Left cardiac atrium (tissue), 4 donors: Measurements from ENCODE around the gene MON1B. TPM values are rescaled to one million over a fixed set of nuclear protein-coding genes. Genes with fewer than 3 reads are reported as not detected.
A peak's percentile ranks its signal among the peaks of the same experiment; 100 is the strongest.
"Not testable (repeated sequence)": the region's sequence is repeated elsewhere in the genome, so short reads cannot be mapped to it uniquely, and the experiment has no call there.

Experiments used
- ATAC-seq, 2 donors: fragments of 200-7000 bp; cut with Tn5 transposase; one replicate each; pipeline ENCODE4 v1.9.1; 2020; ENCODE audit warnings: mild to moderate bottlenecking in 2 of 2, moderate library complexity in 2 of 2
- DNase-seq: peaks from one replicate; pipeline ENCODE4 v3.0.0-alpha.2; 2020
- intact Hi-C, 2 donors: fragments of 100-400 bp; cut with DNase I; formaldehyde crosslinking; loops; one replicate each; pipeline versions ENCODE4 v1.14.1 to v1.15.1; 2022 to 2023
- total RNA-seq, 2 donors: library from RNA; stranded (reverse); fragmentation: NEBNext Ultra II Directional; extraction: Animal tissue kit (Norgen Biotek cat#: 25700); gene quantifications; one replicate each; pipeline ENCODE4 v1.2.1, GENCODE V29; 2021
- donor health status: DM: no; HTN: yes; CAD: no.
- donor health status: DM: no; HTN: yes; CAD: no; lungs with severe emphysema.
- donor health status: DM: yes; HTN: yes; CAD: no.
- donor health status: Dilated cardiomyopathy.

MON1B gene
- total RNA-seq, 2 donors from 2014 or later = 21.2 to 25.5 TPM

DNA sequence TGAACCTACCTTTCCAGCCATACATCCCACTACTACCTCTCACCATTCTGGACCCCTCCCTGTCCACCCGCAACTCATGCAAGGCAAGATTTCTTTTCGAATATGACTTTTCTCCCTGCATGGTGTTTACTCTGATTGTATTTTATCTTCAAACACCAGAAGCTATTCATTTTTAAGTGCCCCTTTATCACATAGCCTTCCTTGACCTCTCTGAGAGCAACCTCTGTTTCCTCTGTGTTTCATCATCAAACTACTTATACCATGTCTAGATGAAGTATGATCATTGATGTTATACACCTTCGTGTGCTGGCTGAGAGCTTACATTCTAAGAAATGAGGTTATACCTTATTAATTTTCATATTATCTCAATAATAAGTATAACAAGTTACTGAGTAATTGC lies 40.1 kb downstream of the MON1B start:
- ATAC-seq (no peak), DNase-seq (no peak)
- intact Hi-C loops = loop anchor here in 1 of 2 donors (10.0 kb wide), 1 partner anchor 424 kb away; no protein-coding TSS in a partner anchor

DNA sequence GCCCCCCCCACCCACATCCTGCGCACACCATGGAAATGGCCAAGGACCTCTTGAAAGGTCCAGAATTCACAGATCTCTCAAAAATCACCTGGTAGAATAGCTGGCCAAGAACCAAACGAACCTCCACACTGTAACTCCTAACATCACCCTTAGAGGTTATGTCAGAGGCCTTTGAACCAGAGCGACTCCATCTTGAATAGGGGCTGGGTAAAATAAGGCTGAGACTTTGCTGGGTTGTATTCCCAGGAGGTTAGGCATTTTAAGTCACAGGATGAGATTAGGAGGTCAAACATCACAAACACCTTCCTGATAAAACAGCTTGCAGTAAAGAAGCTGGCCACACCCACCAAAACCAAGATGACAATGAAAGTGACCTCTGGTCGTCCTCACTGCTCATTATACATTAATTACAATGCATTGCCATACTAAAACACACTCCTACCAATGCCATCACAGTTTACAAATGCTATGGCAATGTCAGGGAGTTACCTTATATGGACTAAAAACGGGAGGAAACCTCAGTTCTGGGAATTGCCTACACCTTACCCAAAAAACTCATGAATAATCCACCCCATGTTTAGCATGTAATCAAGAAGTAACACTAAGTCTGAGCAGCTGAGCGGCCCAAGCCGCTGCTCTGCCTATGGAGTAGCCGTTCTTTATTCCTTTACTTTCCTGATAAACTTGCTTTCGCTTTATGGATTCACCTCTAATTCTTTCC lies 43.0 kb downstream of the MON1B start:
- DNase-seq (no peak), ATAC-seq (no peak)
- intact Hi-C loops = loop anchor here in 1 of 2 donors (10.0 kb wide), 1 partner anchor 421 kb away; no protein-coding TSS in a partner anchor

DNA sequence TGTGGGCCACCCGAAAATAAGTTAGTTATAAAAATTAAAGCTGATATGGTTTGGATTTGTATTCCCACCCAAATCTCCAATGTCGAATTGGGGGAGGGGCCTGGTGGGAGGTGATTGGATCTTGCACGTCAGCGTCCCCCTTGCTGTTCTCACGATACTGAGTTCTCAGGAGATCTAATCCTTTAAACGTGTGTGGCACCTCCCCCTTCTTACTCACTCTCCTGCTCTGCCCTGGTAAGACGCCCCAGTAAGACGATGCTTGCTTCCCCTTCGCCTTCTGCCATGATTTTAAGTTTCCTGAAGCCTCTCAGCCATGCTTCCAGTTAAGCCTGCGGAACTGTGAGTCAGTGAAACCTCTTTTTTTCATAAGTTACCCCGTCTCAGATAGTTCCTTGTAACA lies 43.6 kb downstream of the MON1B start:
- intact Hi-C loops = loop anchor here in 1 of 2 donors (10.0 kb wide), 1 partner anchor 420 kb away; no protein-coding TSS in a partner anchor

DNA sequence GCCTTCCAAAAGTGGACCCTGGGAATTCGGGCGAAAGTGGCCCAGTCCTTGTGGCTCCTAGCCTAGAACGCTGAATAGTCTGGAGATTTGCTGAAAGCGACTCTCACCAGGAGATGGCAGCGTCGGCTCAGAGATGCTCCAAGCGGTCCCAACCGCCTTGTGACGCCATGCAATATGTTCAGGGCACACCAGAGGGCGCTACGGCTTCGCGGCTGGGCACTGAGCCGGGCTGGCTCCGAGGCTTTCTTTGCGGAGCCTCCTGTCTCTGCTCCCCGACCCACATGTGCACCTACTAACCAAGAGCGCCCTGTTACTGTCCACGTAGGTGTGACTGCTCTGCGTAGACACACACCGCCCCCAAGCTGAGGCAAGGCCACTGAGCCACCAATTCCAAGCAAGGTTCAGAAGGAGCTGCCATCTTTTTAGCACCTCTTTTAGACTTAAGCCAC lies 45.1 kb downstream of the MON1B start:
- DNase-seq (peak; percentile 87), ATAC-seq (peak; percentile 97 to 98)
- intact Hi-C loops = loop anchor here (1.0 to 10.0 kb wide), 4 partner anchors 348 to 425 kb away; no protein-coding TSS in a partner anchor

More for the DNA sequence above, 43.6 kb downstream of the MON1B start:
- DNase-seq = no peak
- ATAC-seq = no peak

DNA sequence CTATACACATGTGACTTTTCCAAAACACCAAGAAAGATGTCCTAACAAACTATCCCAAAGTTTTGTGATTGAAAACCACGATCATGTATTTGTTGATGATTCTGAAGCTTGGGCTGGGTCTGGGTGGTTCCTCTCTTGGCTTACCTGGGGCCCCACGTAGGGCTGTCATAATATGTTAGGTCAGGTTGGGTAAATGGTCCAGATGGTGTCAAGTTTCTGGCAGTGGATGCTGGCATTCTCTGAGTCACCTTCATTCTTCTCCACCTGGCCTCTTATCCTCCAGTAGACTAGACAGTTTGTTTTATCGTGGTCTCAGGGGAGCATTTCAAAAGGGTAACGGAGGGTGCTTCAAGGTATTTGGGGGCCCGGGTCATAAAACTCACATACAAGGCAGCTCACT lies 47.6 kb downstream of the MON1B start:
- no peak for ATAC-seq
- DNase-seq = no peak
- intact Hi-C loops = loop anchor here in 1 of 2 donors (10.0 kb wide), 1 partner anchor 416 kb away; no protein-coding TSS in a partner anchor

DNA sequence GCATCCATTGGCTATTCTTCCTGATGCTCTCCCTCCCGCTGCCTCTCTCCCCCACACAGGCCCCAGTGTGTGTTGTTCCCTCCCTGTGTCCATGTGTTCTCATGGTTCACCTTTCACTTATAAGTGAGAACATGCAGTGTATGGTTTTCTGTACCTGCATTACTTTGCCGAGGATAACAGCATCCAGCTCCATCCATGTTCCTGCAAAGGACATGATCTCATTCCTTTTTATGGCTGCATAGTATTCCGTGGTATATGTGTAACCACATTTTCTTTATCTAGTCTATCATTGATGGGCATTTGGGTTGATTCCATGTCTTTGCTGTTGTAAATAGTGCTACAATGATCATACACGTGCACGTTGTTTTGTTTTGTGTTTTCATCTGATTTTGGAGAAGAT lies 51.5 kb downstream of the MON1B start:
- ATAC-seq, DNase-seq, intact Hi-C loops: not testable (repeated sequence)

DNA sequence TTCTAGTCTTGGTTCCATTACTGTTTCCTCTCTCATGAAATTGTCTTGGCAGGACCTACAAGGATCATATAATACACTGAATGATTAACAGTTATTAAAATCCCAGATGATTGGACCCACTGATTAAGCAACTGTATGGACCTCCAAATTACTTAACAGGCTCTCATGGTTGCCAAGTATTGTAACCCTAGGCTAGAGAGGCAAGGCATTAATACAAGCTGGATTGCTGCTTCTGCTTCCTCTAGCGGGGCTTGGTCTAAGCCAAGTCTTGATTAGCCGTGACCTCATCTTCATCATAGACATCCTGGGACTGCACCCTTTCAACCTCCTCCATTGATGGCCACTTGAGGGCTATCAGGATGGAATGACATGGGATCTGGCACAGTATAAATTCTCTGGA lies 55.2 kb downstream of the MON1B start:
- intact Hi-C loops = no loop called here
- DNase-seq = no peak
- ATAC-seq = peak in 1 of 2 donors; percentile 38

DNA sequence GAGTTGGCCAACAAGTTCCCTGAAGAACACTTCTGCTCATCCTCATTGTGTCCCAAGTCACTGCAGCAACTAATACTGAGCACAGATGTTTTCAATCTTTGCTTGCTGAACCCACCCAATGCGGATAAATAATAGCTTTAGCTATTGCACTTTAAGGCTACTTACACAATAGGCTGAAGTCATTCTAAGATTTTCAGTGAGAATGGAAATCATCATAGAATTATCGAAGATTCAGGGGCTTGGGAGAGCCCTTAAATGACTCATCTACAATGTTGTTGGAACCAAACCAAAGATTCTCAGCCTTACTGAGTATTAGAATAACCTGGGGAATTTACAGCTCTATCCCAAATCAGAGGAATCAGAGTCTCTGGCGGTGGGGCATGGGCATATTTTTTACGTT lies 59.4 kb downstream of the MON1B start:
- intact Hi-C loops = no loop called here
- no peak for DNase-seq
- no peak for ATAC-seq

Other genes starting within 250 kb of the MON1B start
- gene SYCE1L, start 8.2 kb downstream of the MON1B start, total RNA-seq = 1 to 10 TPM; 1.1 to 2.7 TPM
- under 1 TPM; 0.10 to 0.18 TPM for gene ADAMTS18, start 243.8 kb downstream of the MON1B start, total RNA-seq